GM19099 (cell line): ENCODE results near the gene MAP4K2.

Experiments used
- POLR2A ChIP-seq: IDR thresholded peaks from 3 replicates; pipeline ENCODE4 v1.6.1; 2011; ENCODE audit warnings: low read depth; ENCODE audit not compliant: insufficient read length; ENCODE audit errors: extremely low read depth

The MAP4K2 gene

GRCh38 chr11:64759722-64760719 lies 43.0 kb downstream of the MAP4K2 start, which contains the start of gene PYGM:
PYGM (minus strand) TSS chr11:64759974; CDS start chr11:64759898, 76 bp downstream.
- no peak for TF ChIP-seq POLR2A

DNA sequence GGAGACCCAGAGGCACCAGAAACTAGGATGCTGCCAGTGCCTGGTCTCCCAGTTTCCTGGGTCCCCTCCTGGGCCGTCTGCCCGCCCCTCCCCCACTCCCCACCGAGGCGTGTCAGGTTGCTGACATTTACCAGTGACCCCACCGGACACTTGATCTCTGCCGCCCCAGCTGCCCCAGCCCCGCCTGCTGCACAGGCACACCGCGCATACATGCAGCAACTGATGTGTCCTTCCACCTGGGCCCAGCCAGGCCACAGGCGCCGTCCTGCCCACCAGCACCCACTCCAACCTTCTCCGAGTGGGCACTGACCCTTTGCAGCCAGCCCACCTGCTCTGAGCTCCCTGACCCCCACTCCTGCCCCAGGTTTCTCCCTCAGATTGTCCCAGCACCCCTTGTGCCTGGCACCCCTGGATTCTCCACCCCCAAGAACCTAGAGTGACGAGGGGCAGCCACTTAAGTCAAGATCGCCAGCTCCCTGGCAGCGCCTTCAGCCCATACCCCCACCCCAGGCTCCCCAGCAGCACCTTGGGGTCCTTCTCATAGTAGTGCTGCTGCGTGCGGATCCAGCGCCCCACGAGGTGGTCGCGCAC lies 43.8 kb downstream of the MAP4K2 start:
- TF ChIP-seq POLR2A = no peak

DNA sequence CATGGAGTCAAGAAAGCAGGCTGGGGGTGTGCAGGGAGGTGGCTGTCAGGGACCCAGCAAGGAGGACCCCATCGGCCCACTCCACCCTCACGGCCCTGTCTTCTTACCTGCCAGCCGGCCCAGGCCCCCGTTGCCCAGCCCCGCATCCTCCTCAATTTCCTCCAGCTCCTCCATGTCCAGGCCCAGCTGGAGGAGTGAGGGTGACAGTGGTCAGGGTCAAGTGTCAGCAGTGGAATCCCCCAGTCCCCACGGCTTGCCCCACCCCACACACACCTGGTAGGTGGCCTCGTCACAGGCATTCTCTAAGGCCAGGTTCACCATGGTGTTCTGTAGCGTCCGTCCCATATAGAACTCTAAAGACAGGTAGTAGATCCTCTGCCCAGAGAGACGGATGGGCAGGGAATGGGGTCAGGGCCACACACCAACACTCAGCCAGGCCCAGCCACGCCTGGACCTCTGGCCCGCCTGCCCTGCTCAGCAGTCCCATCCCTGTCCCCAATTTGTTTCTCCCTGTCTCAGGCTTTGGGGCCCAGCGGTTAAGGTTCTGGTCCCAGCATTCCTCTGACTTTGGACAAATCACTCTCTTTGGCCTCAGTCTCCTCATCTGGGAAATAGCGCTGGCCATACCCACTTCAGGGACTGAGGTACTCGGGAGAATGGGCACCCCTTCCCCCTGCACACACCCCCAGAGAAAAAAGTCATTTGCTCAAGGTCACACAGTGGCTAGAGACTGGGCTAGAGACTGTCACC lies 44.5 kb downstream of the MAP4K2 start:
- TF ChIP-seq POLR2A = no peak

DNA sequence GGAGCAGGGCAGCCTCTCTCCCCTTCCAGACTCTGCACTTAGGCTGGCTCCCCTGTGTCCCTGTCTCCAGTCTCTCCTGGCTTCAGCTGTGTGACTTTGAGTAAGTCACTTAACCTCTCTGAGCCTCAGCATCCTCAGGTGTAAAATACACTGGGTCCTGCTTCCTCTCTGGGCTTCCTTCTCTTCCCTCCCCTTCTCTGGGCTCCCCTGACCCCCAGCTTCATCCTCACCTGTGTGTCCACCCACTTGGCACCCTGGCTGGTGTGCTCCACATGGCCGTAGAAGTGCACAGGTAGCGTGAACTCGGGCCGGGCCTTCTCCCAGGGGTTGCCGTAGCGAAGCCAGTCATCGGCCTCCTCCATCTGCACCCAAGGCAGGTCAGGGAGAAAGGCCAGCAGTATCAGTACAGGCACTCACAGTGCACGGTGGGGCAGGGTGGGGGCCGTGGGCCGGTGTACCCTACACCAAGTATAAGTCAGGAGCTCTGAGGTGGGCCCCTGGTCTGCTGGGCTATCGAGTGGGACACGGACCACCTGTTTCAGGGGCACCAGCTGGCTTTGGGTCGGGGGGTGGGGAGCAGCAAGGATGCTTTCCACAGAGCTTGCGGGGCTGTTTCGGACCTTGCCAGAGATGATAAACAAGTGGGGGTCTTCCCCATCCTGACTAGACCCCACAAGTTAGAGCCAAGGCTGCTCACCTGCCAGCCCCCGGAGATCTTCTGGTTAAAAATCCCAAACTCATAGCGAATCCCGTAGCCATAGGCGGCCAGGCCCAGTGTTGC lies 45.3 kb downstream of the MAP4K2 start:
- TF ChIP-seq POLR2A = no peak

DNA sequence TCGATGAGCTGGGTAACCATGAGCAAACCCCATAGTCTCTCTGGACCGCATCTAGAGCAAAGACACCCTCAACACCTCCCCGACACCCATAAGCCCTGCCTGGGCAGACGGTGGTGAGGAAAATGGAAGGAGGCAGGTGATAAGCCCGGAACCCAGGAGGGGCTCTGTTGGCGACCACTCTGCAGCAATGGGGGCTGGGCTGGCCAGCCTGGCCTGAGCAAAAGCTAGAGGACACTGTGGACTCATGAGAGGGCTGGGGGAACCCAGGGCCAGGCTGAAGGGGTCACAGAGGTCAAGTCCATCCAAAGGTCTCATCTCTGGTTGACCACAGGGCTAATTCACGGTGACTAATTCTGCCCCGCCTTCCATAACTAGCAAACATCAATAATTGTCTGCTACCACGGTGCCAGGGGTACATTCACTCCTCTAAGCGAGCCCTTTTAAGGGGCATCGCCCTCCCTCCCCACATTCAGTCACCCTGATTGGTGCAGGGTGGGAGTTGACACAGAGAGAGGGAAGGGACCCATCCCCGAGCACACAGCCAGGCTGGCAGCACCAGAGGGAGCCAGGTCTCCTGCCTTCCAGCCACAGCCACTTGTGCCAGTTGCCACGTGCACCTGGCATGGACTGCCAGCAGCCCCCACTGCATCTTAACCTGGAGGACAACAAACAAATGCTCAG lies 47.2 kb downstream of the MAP4K2 start:
- no peak for TF ChIP-seq POLR2A

DNA sequence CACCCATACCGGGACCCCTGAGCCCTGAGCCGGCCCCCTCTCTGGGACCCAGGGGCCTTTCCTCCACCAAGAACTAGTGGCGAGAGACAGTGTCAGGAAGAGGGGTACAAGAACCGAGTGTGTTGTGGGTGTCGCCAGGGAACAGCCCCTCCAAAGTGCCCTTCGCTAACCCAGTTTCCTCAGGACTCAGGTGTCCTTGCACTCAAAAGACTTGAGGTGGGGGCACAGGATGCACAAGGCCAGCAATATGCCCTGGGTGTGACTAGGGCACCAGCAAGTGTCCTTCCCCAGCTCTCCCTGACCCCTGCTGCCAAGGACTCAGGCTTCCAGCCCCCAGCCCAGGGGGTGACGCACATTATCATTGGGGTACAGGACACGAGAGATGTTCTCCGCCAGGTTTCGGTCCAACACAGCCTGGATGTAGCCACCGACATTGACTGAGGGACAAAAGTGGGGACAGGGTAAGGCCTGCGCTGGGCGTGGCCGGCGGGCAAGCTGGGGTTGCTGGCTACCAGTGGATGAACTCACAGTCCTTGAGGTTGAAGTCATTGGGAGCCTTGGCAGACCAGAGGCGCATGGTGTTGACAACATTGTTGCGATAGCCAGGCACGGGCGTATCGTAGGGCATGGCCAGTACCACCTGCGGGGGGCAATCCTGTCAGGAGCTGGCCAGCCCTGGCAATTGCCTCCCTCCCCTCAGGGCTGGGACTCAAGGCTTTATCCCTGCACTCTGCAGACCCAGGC lies 47.9 kb downstream of the MAP4K2 start:
- no peak for TF ChIP-seq POLR2A

DNA sequence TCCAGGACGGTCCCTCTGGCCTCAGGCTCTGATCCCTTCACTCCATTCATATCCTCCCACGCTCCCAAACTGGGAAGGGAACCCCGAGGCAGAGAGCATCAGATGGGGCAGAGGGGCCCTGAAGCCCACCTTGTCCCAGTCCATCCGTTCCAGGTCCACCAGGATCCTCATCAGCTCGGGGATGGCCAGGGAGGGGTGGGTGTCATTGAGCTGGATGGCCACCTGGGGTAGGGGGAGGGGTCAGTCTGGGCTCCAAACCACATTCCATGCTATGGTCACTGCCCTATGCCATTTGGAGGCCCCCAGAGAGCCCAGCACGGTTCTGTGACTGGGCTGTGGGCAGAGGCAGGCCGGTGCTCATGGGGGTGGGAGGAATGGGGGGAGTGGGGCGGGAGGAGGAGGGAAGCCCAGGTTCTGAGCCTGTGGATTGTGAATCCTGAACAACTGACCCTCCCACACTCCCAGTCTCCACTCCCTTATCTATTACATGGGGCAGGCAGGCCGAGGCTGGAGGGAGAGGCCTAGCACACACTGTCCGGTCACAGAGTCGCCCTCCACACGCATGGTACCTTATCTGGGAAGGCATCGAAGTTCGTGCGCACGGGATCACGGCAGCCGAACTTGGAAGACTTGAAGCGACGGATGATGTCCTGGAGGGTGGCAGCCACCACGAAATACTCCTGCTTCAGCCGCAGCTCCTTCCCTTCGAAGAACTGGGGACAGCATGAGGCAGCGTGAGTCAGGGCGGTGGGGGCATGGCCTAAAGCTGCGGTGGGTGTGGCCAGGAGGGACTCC lies 48.7 kb downstream of the MAP4K2 start:
- no peak for TF ChIP-seq POLR2A

- TF ChIP-seq POLR2A = no peak
Observed at GRCh38 chr11:64753380-64754123, 49.5 kb downstream of the MAP4K2 start.

- TF ChIP-seq POLR2A = no peak
Observed at GRCh38 chr11:64753019-64753379, 50.0 kb downstream of the MAP4K2 start.

DNA sequence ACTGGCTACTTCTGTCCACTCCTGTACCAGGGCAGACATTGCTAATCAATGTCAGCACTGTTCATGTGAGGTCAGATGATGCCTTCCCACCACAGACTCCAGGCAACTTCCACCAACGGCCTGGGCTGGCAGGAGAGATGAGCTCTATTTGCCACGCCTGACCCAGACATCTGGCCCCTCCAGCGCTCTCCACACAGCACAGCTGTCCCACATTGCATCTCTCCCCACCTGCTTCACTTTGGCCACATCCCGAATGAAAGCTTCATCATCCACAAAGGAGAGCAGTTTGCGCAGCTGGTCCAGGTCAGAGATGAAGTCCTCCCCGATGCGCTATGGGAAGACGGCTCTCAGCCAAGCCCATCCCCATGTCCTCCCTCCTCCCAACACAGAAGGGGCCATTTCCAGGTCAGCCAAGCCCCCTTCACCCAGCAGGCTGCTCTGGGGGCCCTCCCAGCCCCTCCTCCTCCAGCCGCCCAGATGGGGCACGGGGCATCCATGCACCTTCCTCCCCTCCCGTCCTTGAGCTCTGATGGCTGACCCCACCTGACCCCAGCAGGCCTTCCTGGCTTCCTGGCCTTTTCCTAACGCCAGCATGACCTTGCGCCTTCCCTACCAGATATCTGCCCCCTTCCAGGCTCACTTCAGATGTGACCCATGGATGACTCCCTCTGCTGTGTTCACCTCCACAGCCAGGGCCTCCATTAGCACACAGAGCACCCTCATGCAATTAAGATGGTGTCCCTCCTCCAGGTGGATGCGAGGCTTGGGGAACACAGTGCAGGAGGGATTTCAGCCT lies 50.6 kb downstream of the MAP4K2 start:
- TF ChIP-seq POLR2A = no peak

DNA sequence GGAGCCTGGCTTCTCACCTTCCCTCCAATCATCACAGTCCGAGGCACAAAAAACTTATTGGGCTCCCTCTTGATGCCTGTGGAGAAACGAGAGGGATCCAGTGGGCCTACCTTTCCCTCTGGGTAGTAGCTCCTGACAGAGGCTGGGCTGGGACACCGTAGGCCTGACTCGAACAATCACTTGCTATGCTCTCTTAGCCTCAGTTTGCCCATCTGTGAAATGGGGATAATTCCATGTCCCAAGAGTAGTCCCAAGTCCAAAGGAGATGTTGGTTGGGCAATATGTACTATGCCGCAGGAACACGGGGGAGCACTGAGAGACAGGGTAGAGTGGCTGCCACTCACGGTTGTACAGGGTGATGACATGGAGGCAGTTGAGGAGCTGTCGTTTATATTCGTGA lies 51.4 kb downstream of the MAP4K2 start:
- TF ChIP-seq POLR2A = no peak

DNA sequence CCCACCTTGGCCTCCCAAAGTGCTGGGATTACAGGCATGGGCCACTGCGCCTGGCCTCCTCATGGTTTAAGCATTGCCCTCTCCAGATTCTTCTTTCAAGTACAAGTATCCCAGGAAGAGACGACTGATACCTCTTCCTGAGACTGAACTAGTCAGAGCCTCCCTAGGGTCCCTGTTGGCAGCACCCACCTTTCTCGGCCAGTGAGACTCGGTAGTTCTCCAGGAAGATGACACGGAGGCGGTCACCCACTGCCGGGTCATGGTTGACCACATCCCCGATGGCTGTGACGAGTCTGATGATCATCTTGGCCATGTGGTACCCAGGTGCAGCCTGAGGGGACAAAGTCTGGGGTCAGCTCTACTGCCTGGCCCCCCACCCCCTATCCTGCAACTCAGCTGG lies 51.9 kb downstream of the MAP4K2 start:
- no peak for TF ChIP-seq POLR2A
